BJ (cell line): ENCODE data around the gene OSBPL1A. TPM values are rescaled to one million over a fixed set of nuclear protein-coding genes. Genes with fewer than 3 reads are reported as not detected.

ENCODE experiments used
- CTCF ChIA-PET: fragments of 350-600 bp; formaldehyde crosslinking; extraction: SDS; loops from one replicate; lab custom pipeline; 2021; ENCODE audit warnings: antibody characterized with exemption, inconsistent platforms; lab: Yijun Ruan, JAX
- POLR2A ChIA-PET: fragments of 300-600 bp; sonication (Branson Sonifier 250); formaldehyde crosslinking; extraction: SDS; loops from one replicate; lab custom pipeline; 2021; ENCODE audit warnings: antibody characterized with exemption; lab: Charles Lee
- DNase-seq: peaks from one replicate; pipeline ENCODE4 v3.0.0-alpha.2; 2011; ENCODE audit warnings: low read depth
- H3K27me3 ChIP-seq: 2 replicates; pipeline ENCODE4 v1.6.0; 2011; ENCODE audit warnings: low read length; ENCODE audit not compliant: control insufficient read depth, insufficient read depth
- H3K36me3 ChIP-seq: 2 replicates; pipeline ENCODE4 v1.5.1; 2011; ENCODE audit warnings: low read length; ENCODE audit not compliant: control insufficient read depth, insufficient read depth
- H3K4me3 ChIP-seq: 2 replicates; pipeline ENCODE4 v1.5.1; 2011; ENCODE audit warnings: low read depth, mild to moderate bottlenecking, control low read depth, low read length
- polyA plus RNA-seq: library from polyadenylated mRNA; depleted of rRNA; stranded (reverse); fragments of >200 nt; gene quantifications from 2 replicates; pipeline ENCODE4 v1.2.3, GENCODE V29; 2011
- TF ChIP-seq, protein P1 (sequence below): IDR thresholded peaks from 2 replicates; pipeline ENCODE4 v1.5.1; 2011; ENCODE audit warnings: low read depth, mild to moderate bottlenecking, control low read depth, inconsistent platforms, low read length, moderate library complexity; ENCODE audit not compliant: insufficient read depth

The OSBPL1A gene
- polyA plus RNA-seq, 1 experiment = 20.1 TPM

DNA sequence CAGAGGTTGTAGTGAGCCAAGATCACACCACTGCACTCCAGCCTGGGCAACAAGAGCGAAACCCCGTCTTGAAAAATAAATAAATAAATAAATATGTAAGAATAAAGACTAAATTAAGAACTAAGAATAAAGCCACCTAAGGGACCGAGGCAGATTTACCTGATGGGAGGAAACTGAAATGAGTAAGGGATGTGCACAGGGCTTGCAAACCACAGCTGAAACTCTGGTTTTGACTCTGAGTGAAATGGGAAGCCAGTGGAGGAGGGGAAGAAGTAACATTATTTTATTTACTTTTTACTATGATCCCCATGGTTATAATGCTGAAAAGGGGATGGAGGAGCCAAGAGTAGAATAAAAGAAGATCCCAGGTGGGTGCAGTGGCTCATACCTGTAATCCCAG, 151.5 kb downstream of the OSBPL1A start:
- Histone ChIP-seq H3K4me3 (no peak overlapping the region), H3K36me3 (no peaks in the 10 kb centered on the region), H3K27me3 (no peaks in the 10 kb centered on the region)
- CTCF ChIA-PET = no interaction called here
- no peak for DNase-seq
- TF ChIP-seq, protein P1, sequence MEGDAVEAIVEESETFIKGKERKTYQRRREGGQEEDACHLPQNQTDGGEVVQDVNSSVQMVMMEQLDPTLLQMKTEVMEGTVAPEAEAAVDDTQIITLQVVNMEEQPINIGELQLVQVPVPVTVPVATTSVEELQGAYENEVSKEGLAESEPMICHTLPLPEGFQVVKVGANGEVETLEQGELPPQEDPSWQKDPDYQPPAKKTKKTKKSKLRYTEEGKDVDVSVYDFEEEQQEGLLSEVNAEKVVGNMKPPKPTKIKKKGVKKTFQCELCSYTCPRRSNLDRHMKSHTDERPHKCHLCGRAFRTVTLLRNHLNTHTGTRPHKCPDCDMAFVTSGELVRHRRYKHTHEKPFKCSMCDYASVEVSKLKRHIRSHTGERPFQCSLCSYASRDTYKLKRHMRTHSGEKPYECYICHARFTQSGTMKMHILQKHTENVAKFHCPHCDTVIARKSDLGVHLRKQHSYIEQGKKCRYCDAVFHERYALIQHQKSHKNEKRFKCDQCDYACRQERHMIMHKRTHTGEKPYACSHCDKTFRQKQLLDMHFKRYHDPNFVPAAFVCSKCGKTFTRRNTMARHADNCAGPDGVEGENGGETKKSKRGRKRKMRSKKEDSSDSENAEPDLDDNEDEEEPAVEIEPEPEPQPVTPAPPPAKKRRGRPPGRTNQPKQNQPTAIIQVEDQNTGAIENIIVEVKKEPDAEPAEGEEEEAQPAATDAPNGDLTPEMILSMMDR = no peak
- POLR2A ChIA-PET = no interaction called here

DNA sequence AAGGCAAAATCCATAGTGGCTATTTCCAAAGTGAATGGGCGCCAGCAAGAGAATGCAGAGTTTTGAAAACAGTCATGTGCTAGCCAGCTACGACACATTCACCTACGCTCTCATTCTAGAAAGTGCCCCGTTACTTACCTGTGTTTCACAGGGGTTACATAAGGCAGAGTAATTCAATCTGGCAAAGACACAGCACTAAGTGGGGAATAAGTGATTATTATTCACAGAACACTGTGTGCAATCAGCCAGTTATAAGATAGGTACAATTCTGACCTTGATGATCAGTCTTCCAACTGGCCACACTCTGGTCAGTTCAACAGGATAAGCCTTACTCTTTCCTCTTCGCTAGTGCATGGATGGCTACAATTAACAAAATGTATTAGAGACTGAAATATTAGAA, 152.9 kb downstream of the OSBPL1A start:
- Histone ChIP-seq H3K36me3 (no peaks in the 10 kb centered on the region), H3K4me3 (no peak overlapping the region), H3K27me3 (no peaks in the 10 kb centered on the region)
- CTCF ChIA-PET = interaction anchor here (1.2 kb wide), 1 partner anchor 8 kb away, joined by 3 read pairs; no protein-coding TSS in a partner anchor
- no peak for DNase-seq
- TF ChIP-seq, protein P1 = no peak
- POLR2A ChIA-PET = no interaction called here

DNA sequence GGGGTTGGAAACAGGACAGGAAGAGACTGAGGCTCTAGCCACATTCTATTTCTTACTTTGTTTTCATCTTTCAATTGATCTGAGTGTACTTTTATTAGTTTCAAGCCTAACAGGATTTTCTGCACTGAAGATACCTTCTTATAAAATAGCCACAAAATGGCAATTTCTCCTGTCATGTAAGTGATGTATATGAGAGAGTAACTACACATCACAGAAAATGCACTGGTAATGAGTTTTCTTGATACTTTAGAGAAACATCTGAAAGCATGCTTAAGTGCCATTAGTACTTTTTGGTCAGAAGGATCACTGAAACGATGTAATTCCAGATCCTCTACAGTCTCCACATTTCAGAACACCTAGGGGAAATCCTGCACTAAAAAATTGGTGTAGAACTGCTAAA, 153.9 kb downstream of the OSBPL1A start:
- ChIA-PET POLR2A (no interaction called here), CTCF (no interaction called here)
- no peaks in the 10 kb centered on the region for H3K27me3 ChIP-seq
- no peak overlapping the region for H3K4me3 ChIP-seq
- H3K36me3 ChIP-seq = no peaks in the 10 kb centered on the region
- TF ChIP-seq, protein P1 = no peak
- DNase-seq = no peak

DNA sequence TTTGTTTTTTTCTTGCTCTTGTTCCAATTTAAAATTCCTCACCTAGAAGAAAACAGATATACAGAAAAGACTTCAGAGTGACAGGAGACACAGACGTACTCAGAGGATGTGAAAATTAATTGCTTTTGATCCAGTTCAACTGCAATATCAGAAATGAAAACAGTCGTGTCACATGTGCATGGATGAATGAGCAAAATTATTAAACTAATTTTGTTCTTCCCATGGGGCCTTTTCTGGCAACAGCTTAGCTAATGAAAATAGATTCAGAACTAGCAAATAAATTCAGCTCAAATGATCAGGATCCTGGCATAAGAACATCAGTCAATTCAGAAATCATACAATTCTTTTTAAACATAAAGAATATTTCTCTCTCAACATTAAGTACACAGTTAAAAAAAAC, 158.3 kb downstream of the OSBPL1A start:
- Histone ChIP-seq H3K27me3 (no peaks in the 10 kb centered on the region), H3K36me3 (no peaks in the 10 kb centered on the region), H3K4me3 (no peak overlapping the region)
- CTCF ChIA-PET = no interaction called here
- no peak for DNase-seq
- TF ChIP-seq, protein P1 = no peak
- POLR2A ChIA-PET = no interaction called here

DNA sequence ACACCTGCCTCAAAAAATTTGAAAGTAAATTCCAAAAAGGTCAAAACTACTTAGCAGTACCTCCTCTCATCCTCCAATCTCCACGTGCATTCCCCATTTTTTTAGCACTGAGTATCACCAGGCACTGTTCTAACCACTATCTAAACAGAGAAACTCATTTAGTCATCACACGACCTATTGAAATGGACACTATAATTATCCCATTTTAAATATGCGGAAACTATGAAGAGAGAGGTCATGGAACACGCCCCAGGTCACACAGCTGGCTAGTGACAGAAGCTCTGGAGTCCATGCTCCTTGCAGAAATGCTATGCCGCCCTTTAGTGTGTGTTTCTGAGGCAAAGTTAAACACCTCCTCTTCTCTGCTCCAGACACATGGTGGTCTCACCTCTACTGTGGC, 159.2 kb downstream of the OSBPL1A start:
- CTCF ChIA-PET = no interaction called here
- POLR2A ChIA-PET = no interaction called here
- Histone ChIP-seq H3K27me3 (no peaks in the 10 kb centered on the region), H3K36me3 (no peaks in the 10 kb centered on the region), H3K4me3 (no peak overlapping the region)
- DNase-seq = no peak
- TF ChIP-seq, protein P1 = no peak
